Erythroblast (primary cell): ENCODE results near the gene NFX1.

Source experiments
- GATA1 ChIP-seq: IDR thresholded peaks from 2 replicates; pipeline ENCODE4 v1.6.1; 2011; ENCODE audit warnings: low read depth, mild to moderate bottlenecking, control low read depth, low read length, moderate library complexity
- POLR2A ChIP-seq: IDR thresholded peaks from 2 replicates; pipeline ENCODE4 v1.6.1; 2011; ENCODE audit warnings: mild to moderate bottlenecking, low read length

DNA sequence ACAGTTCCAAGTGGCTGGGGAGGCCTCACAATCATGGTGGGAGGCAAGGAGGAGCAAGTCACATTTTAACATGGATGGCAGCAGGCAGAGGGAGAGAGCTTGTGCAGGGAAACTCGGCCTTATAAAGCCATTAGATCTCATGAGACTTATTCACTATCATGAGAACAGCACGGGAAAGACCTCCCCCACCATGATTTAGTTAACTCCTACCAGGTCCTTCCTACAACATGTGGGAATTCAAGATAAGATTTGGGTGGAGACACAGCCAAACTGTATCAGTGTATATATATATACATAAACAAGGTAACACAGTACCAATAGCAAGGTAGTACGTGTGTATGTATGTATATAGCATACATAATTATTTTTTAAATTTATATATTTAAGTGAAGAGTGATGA, 50.9 kb downstream of the NFX1 start:
- TF ChIP-seq POLR2A (no peak), GATA1 (no peak)
